ENCODE data around the gene EFNA1.

The EFNA1 gene

DNA sequence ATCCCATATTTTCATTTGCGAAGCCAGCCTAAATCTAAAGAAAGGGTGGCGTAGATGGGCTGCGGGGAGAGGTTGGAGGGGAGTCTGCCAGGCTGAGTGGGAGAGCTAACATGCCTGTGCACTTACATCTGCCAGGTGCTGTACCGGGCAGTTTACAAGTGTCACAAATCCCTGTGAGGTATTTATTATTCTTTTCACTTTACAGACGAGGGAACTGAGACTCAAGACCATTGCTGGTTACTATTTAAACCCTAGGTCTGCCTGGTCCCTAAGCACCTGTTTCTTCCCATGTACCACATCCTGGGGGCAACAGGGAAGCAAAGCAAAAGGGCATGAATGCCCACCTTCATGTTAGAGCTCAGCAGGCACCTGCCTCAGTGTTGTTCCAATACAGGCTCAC lies 19.4 kb upstream of the EFNA1 start:
- TF ChIP-seq FOXP2 (optimal IDR thresholded peaks at IDR 0.05; ENCODE audit: borderline replicate concordance, extremely low read depth, extremely low read length, insufficient read depth) (no peak), POLR2AphosphoS5 (IDR thresholded peaks at IDR 0.05; ENCODE audit: low read depth, low read length) (no peak), SIN3A (IDR thresholded peaks at IDR 0.05; ENCODE audit: borderline replicate concordance, insufficient read depth, low read length) (no peak), TAF1 (IDR thresholded peaks at IDR 0.05; ENCODE audit: borderline replicate concordance, insufficient read depth, low read length) (no peak)
- TF ChIP-seq, protein P1, sequence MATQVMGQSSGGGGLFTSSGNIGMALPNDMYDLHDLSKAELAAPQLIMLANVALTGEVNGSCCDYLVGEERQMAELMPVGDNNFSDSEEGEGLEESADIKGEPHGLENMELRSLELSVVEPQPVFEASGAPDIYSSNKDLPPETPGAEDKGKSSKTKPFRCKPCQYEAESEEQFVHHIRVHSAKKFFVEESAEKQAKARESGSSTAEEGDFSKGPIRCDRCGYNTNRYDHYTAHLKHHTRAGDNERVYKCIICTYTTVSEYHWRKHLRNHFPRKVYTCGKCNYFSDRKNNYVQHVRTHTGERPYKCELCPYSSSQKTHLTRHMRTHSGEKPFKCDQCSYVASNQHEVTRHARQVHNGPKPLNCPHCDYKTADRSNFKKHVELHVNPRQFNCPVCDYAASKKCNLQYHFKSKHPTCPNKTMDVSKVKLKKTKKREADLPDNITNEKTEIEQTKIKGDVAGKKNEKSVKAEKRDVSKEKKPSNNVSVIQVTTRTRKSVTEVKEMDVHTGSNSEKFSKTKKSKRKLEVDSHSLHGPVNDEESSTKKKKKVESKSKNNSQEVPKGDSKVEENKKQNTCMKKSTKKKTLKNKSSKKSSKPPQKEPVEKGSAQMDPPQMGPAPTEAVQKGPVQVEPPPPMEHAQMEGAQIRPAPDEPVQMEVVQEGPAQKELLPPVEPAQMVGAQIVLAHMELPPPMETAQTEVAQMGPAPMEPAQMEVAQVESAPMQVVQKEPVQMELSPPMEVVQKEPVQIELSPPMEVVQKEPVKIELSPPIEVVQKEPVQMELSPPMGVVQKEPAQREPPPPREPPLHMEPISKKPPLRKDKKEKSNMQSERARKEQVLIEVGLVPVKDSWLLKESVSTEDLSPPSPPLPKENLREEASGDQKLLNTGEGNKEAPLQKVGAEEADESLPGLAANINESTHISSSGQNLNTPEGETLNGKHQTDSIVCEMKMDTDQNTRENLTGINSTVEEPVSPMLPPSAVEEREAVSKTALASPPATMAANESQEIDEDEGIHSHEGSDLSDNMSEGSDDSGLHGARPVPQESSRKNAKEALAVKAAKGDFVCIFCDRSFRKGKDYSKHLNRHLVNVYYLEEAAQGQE (IDR thresholded peaks at IDR 0.05; ENCODE audit: insufficient read depth in 1 of 2, low read depth in 2 of 2, low read length in 2 of 2), result no peak

DNA sequence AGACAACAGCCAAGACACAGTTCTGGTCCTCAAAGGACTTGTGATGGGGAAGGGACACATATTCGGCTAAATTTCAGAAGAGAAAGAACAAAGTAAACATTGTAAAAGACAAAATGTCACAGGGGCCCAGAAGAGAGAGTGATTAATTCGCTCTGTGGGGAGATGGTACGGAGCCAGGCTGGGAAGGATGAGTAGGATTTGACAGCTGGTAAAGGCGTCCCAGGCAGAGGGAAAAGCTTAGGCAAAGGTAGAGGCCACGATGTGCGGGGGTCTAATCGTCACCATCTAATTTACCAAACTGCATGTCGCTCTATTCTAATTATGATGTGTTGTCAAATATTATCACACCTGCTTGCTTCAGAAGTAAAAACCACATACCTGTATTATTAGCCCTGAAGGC lies 17.3 kb upstream of the EFNA1 start:
- TF ChIP-seq POLR2AphosphoS5 (IDR thresholded peaks at IDR 0.05; ENCODE audit: low read depth, low read length), result no peak
- no peak for TF ChIP-seq FOXP2 (optimal IDR thresholded peaks at IDR 0.05; ENCODE audit: borderline replicate concordance, extremely low read depth, extremely low read length, insufficient read depth)
- TF ChIP-seq, protein P1 (IDR thresholded peaks at IDR 0.05; ENCODE audit: insufficient read depth in 1 of 2, low read depth in 2 of 2, low read length in 2 of 2), result no peak
- no peak for TF ChIP-seq SIN3A (IDR thresholded peaks at IDR 0.05; ENCODE audit: borderline replicate concordance, insufficient read depth, low read length)
- TF ChIP-seq TAF1 (IDR thresholded peaks at IDR 0.05; ENCODE audit: borderline replicate concordance, insufficient read depth, low read length), result no peak

DNA sequence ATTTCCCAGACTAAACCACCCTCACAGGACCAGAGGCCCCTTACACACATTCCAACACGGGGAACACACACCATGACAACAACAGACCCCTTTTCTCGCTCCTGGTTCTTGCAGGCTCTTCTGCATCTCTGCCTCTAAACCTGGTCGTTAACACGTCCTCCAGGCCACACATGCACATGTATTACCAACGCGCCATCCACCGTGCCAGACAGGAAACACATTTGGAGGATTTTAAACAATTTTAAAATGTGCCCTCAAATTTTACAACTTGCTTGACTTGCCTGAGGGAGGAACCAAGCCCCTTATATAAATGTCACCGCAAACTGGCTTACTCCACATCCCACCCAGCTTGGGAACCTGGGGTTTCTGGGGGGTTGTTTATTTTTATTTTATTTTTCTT lies 16.9 kb upstream of the EFNA1 start:
- TF ChIP-seq POLR2AphosphoS5 (IDR thresholded peaks at IDR 0.05; ENCODE audit: low read depth, low read length), result no peak
- TF ChIP-seq, protein P1 (IDR thresholded peaks at IDR 0.05; ENCODE audit: insufficient read depth in 1 of 2, low read depth in 2 of 2, low read length in 2 of 2), result no peak
- no peak for TF ChIP-seq FOXP2 (optimal IDR thresholded peaks at IDR 0.05; ENCODE audit: borderline replicate concordance, extremely low read depth, extremely low read length, insufficient read depth)
- TF ChIP-seq SIN3A (IDR thresholded peaks at IDR 0.05; ENCODE audit: borderline replicate concordance, insufficient read depth, low read length), result no peak
- no peak for TF ChIP-seq TAF1 (IDR thresholded peaks at IDR 0.05; ENCODE audit: borderline replicate concordance, insufficient read depth, low read length)

DNA sequence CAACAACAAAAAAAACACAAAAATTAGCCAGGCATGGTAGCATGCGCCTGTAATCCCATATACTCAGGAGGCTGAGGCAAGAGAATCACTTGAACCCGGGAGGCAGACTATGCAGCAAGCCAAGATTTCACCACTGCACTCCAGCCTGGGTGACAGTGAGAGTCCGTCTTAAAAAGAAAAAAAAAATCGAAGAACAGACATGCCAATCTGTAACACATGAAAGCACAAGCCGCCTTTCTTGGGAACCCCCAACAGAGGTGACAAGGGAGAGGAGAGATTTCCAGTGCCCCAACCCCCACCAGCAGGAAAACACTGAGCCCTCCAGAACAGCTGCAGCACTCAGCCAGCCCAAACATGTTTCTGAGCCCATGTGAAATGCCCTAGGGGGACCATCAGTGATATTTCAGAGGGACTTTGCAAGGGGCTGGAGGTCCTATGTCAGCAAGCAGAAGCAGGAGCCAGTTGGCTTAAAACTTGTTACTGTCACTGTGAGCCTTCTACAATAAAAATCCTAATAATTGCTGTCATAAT lies 14.2 kb upstream of the EFNA1 start:
- TF ChIP-seq FOXP2 (optimal IDR thresholded peaks at IDR 0.05; ENCODE audit: borderline replicate concordance, extremely low read depth, extremely low read length, insufficient read depth) (no peak), POLR2AphosphoS5 (IDR thresholded peaks at IDR 0.05; ENCODE audit: low read depth, low read length) (no peak), TAF1 (IDR thresholded peaks at IDR 0.05; ENCODE audit: borderline replicate concordance, insufficient read depth, low read length) (no peak), SIN3A (IDR thresholded peaks at IDR 0.05; ENCODE audit: borderline replicate concordance, insufficient read depth, low read length) (no peak)
- TF ChIP-seq, protein P1 (IDR thresholded peaks at IDR 0.05; ENCODE audit: insufficient read depth in 1 of 2, low read depth in 2 of 2, low read length in 2 of 2), result no peak

Measured in PFSK-1 (cell line).